SK-N-SH (cell line): ENCODE results near the gene RUNDC3A.
A peak's percentile ranks its signal among the peaks of the same experiment; 100 is the strongest.

Source experiments
- CHD2 ChIP-seq: fragments of 150-350 bp; IDR thresholded peaks from 2 replicates; pipeline ENCODE4 v1.6.1; 2018; ENCODE audit warnings: low read length; ENCODE audit not compliant: partially characterized antibody
- CTCF ChIP-seq: fragments of 200-600 bp; sonication (generic); IDR thresholded peaks from 2 replicates; pipeline ENCODE4 v1.6.1; 2017; ENCODE audit warnings: antibody characterized with exemption, mild to moderate bottlenecking, moderate library complexity
- EP300 ChIP-seq, 2 experiments: IDR thresholded peaks; 2 replicates each; pipeline versions ENCODE4 v1.4.0 to v1.6.1; 2012; ENCODE audit warnings: borderline replicate concordance in 1 of 2, low read depth in 1 of 2, low read length in 1 of 2
- FOSL2 ChIP-seq: IDR thresholded peaks from 2 replicates; pipeline ENCODE4 v1.4.0; 2012; ENCODE audit warnings: low read depth, mild to moderate bottlenecking, moderate library complexity, borderline replicate concordance
- FOXM1 ChIP-seq: IDR thresholded peaks from 2 replicates; pipeline ENCODE4 v1.4.0; 2012; ENCODE audit warnings: low read depth, mild to moderate bottlenecking
- IRF3 ChIP-seq: fragments of 150-350 bp; IDR thresholded peaks from 2 replicates; pipeline ENCODE4 v1.6.1; 2016; ENCODE audit warnings: mild to moderate bottlenecking, low read depth, low read length
- JUND ChIP-seq: IDR thresholded peaks from 2 replicates; pipeline ENCODE4 v1.4.0; 2012
- MAX ChIP-seq: IDR thresholded peaks from 2 replicates; pipeline ENCODE4 v1.4.0; 2012; ENCODE audit warnings: low read depth
- NFIC ChIP-seq: IDR thresholded peaks from 2 replicates; pipeline ENCODE4 v1.4.0; 2012; ENCODE audit warnings: borderline replicate concordance
- PBX3 ChIP-seq: IDR thresholded peaks from 2 replicates; pipeline ENCODE4; 2012
- POLR2AphosphoS5 ChIP-seq: IDR thresholded peaks from 2 replicates; pipeline ENCODE4 v1.6.1; 2012; ENCODE audit warnings: low read depth, low read length
- SIN3A ChIP-seq: IDR thresholded peaks from 2 replicates; pipeline ENCODE4 v1.6.1; 2012; ENCODE audit warnings: low read depth, mild to moderate bottlenecking, low read length, moderate library complexity, borderline replicate concordance
- YY1 ChIP-seq: IDR thresholded peaks from 2 replicates; pipeline ENCODE4 v1.4.0; 2012; ENCODE audit warnings: low read depth, mild to moderate bottlenecking
- ZBTB33 ChIP-seq: IDR thresholded peaks from 2 replicates; pipeline ENCODE4 v1.4.0; 2012; ENCODE audit warnings: low read depth, borderline replicate concordance

- TF ChIP-seq YY1 = no peak
- TF ChIP-seq POLR2AphosphoS5 = peak; percentile 66; the same call in 1 of the 2 replicates
- peak; percentile 63; the same call in 1 of the 2 replicates for TF ChIP-seq MAX
- no peak for TF ChIP-seq ZBTB33
- TF ChIP-seq CTCF = no peak
- TF ChIP-seq CHD2 = peak; percentile 36
- no peak for TF ChIP-seq NFIC
- no peak for TF ChIP-seq IRF3
- TF ChIP-seq JUND = no peak
- TF ChIP-seq EP300 (IDR thresholded peaks at IDR 0.05; ENCODE audit: borderline replicate concordance in 1 of 2, low read depth in 1 of 2, low read length in 1 of 2) = no peak
- no peak for TF ChIP-seq PBX3
- TF ChIP-seq FOXM1 = no peak
- no peak for TF ChIP-seq FOSL2
- TF ChIP-seq SIN3A = no peak
These were observed 16.3 kb downstream of the RUNDC3A start, which contains the start of gene SLC25A39 for GRCh38 chr17:44324571-44325275.
